ENCODE data around the gene ARMH3.

DNA sequence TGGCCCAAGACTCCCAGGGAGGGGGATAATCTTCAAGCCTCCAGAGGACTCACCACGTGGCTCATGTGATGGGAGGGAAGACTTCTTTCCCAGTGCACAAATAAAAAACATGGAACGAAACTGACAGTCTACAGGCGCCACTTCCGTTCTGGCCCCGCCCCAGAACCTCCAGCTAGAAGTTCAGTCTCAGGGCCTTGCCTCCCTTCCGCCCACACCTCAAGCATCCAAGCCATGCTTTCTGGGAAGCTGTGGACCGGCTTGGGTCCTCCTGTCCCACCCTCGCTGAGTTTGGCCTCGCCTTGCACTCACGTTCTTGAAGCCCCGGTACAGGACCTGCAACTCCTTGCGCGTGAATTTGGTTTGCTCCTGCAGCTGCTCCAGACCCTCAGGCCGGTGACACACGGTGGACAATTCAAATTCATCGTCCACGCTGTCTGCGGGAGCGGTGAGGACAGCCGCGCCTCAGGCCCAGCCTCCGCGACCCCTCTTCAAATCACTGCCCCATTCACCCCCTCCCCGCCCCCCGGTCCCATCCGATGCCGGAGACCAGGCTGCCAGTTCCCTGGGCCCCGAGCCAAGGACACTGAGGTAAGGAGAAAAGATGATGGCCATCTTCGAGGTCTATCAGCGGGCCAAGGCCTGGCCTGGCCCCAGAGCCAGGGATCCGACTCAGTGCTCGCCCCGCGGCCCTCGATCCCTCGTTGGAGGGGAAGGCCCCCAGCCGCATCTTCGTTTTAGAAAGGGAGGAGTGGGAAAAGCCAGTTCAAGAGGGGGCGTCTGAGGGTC, 227.0 kb downstream of the ARMH3 start:
- TF ChIP-seq, protein P1, sequence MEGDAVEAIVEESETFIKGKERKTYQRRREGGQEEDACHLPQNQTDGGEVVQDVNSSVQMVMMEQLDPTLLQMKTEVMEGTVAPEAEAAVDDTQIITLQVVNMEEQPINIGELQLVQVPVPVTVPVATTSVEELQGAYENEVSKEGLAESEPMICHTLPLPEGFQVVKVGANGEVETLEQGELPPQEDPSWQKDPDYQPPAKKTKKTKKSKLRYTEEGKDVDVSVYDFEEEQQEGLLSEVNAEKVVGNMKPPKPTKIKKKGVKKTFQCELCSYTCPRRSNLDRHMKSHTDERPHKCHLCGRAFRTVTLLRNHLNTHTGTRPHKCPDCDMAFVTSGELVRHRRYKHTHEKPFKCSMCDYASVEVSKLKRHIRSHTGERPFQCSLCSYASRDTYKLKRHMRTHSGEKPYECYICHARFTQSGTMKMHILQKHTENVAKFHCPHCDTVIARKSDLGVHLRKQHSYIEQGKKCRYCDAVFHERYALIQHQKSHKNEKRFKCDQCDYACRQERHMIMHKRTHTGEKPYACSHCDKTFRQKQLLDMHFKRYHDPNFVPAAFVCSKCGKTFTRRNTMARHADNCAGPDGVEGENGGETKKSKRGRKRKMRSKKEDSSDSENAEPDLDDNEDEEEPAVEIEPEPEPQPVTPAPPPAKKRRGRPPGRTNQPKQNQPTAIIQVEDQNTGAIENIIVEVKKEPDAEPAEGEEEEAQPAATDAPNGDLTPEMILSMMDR (conservative IDR thresholded peaks at IDR 0.05; ENCODE audit: low read depth in 2 of 2), result no peak
- TF ChIP-seq POLR2AphosphoS5 (IDR thresholded peaks at IDR 0.05; ENCODE audit: low read depth), result no peak
